Body of pancreas (tissue), 4 donors: ENCODE results near the gene FKBP10.

ENCODE experiments used
- POLR2A ChIP-seq, 3 donors: fragments of 450-650 bp; IDR thresholded peaks; one replicate each; pipeline ENCODE4 v1.6.1; 2016; ENCODE audit warnings: antibody characterized with exemption in 3 of 3, mild to moderate bottlenecking in 2 of 3
- TF ChIP-seq, protein P1 (sequence below), 7 experiments: fragments of 450-650 bp in 4 of 7; fragments of 200-600 bp in 3 of 7; sonication (generic) in 3 of 7; IDR thresholded peaks; one replicate each; pipeline ENCODE4 v1.5.1; 2016 to 2019; ENCODE audit warnings: antibody characterized with exemption in 7 of 7

- TF ChIP-seq, protein P1, sequence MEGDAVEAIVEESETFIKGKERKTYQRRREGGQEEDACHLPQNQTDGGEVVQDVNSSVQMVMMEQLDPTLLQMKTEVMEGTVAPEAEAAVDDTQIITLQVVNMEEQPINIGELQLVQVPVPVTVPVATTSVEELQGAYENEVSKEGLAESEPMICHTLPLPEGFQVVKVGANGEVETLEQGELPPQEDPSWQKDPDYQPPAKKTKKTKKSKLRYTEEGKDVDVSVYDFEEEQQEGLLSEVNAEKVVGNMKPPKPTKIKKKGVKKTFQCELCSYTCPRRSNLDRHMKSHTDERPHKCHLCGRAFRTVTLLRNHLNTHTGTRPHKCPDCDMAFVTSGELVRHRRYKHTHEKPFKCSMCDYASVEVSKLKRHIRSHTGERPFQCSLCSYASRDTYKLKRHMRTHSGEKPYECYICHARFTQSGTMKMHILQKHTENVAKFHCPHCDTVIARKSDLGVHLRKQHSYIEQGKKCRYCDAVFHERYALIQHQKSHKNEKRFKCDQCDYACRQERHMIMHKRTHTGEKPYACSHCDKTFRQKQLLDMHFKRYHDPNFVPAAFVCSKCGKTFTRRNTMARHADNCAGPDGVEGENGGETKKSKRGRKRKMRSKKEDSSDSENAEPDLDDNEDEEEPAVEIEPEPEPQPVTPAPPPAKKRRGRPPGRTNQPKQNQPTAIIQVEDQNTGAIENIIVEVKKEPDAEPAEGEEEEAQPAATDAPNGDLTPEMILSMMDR (IDR thresholded peaks at IDR 0.05) = no peak
- no peak for TF ChIP-seq POLR2A (IDR thresholded peaks at IDR 0.05)
These were observed 36.6 kb downstream of the FKBP10 start for GRCh38 chr17:41849251-41849990.
